Activated CD8-positive, alpha-beta memory T cell treated with anti-CD3 and anti-CD28 coated beads, Interleukin-2, amount 50 U/mL, for 48 hours (primary cell): ENCODE data around the gene PIGM.
"Not testable (repeated sequence)": the region's sequence is repeated elsewhere in the genome, so short reads cannot be mapped to it uniquely, and the experiment has no call there.

Experiments
- DNase-seq: peaks from one replicate; pipeline ENCODE4 v3.0.0-alpha.2; 2020

PIGM gene

GRCh38 chr1:160058087-160058486, 26.3 kb upstream of the PIGM start:
- no peak for DNase-seq

GRCh38 chr1:160056648-160057169, 24.9 kb upstream of the PIGM start:
- no peak for DNase-seq

GRCh38 chr1:160053548-160054365, 22.0 kb upstream of the PIGM start:
- DNase-seq = no peak

- no peak for DNase-seq
Measured at GRCh38 chr1:160052936-160053335, 21.1 kb upstream of the PIGM start.

GRCh38 chr1:160050619-160051018, 18.8 kb upstream of the PIGM start:
- DNase-seq = no peak

GRCh38 chr1:160050182-160050581, 18.4 kb upstream of the PIGM start:
- not testable (repeated sequence) for DNase-seq

GRCh38 chr1:160049101-160049500, 17.3 kb upstream of the PIGM start:
- no peak for DNase-seq

- no peak for DNase-seq
Measured at GRCh38 chr1:160048335-160048734, 16.5 kb upstream of the PIGM start.

GRCh38 chr1:160047111-160047991, 15.6 kb upstream of the PIGM start:
- DNase-seq = no peak

- DNase-seq = peak; percentile 64
Measured at GRCh38 chr1:160046494-160047110, 14.8 kb upstream of the PIGM start.

GRCh38 chr1:160045653-160046052, 13.9 kb upstream of the PIGM start:
- no peak for DNase-seq

GRCh38 chr1:160043543-160043942, 11.8 kb upstream of the PIGM start:
- no peak for DNase-seq

- DNase-seq = no peak
Measured at GRCh38 chr1:160040476-160040875, 8.7 kb upstream of the PIGM start.

GRCh38 chr1:160032165-160032820, 503 bp upstream of the PIGM start:
- no peak for DNase-seq

- DNase-seq = no peak
Measured at GRCh38 chr1:160030657-160031364, 979 bp downstream of the PIGM start.

GRCh38 chr1:160028426-160028825, 3.4 kb downstream of the PIGM start:
- no peak for DNase-seq

GRCh38 chr1:160025314-160025713, 6.5 kb downstream of the PIGM start:
- no peak for DNase-seq

- DNase-seq = no peak
Measured at GRCh38 chr1:160024195-160024905, 7.4 kb downstream of the PIGM start.

GRCh38 chr1:160022330-160023310, 9.2 kb downstream of the PIGM start:
- DNase-seq = no peak
